Cerebellar nuclear complex (tissue), 1 donor: Measurements from ENCODE around the gene SF3A1.
"Not testable (repeated sequence)": the region's sequence is repeated elsewhere in the genome, so short reads cannot be mapped to it uniquely, and the experiment has no call there.

ENCODE experiments used
- DNase-seq, 2 experiments: peaks; one replicate each; lab custom pipeline; 2025; lab: John Stamatoyannopoulos, UW

The SF3A1 gene

DNA sequence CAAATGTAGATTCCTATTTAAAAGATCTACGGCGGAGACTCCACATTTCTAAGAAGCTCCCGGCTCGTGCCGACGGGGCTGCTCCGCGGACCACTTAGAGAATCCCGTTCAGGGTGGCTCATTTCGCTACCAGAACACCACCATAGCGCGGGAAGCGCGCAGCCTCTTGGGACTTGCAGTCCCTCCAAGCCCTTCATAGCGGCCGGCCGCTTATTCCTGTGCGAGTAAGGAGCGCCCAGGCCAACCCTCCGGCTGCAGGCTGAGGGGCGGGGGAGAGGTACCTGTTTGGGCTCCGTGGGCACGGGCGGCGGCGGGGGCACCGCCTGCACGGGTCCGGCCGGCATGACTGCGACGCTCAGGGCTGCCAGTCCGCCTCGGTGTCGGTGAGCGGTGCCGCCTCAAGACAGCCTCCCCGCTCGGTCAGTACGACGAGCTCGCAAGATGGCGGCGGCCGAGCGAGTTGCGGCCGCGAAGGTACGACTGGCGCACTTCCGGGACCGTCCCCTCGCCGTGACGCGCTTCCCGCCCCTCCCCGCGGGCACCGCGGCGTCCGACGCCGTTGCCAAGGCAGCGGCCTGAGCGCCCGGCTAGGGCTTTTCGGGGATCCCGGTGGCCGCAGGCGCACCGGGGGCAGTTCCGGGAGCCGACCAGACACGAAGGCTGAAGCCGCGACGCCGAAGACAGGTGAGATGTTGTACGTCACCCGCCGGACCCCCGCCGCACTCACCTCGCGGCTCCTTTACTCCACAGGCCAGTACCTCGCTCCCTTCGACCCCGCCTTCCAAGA lies at the start of gene SF3A1, which contains the start of gene CCDC157:
TSS of gene SF3A1 (minus strand) at position 446 of the 787 bp plus-strand sequence. CDS start at position 344, 102 bp downstream.
TSS of gene CCDC157 (plus strand) at position 559 of the 787 bp plus-strand sequence. CDS start 8,994 bp downstream, outside the sequence.
- peak in 1 of 2 experiments; percentile 64 for DNase-seq

DNA sequence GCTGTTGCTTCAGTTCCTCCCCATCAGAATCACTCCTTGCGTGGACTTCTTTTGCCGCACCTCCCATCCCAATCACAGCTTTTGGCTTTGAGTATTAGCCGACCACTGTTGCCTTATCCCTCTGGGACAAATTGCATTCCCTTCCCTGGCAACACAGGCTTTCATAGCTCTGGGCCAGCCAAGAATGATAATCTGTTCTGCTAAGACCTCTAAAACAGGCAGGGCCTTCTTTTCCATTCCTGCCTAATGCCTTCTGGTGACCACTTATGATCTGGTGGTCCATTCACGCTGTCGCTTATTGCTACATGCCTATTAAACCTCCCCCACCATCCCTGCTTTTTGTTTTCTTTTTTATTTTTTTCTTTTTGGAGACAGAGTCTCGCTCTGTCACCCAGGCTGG lies 49.7 kb upstream of the SF3A1 start:
- no peak for DNase-seq

DNA sequence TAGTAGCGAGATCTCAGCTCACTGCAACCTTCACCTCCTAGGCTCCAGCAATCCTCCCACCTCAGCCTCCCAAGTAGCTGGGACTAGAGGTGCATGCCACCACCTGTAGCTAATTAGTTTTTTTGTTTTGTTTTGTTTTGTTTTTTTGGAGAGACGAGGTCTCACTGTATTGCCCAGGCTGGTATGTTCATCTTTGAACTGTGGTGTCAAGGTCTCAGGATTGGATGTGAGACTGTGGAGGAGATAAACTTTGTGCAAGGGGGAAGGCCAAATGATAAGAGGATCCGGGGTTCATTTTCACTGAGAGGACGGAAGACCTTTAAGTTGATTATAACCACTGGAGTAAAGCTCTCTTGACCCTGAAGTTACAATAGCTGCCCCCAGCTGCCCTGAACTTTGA lies 49.0 kb upstream of the SF3A1 start:
- no peak for DNase-seq

DNA sequence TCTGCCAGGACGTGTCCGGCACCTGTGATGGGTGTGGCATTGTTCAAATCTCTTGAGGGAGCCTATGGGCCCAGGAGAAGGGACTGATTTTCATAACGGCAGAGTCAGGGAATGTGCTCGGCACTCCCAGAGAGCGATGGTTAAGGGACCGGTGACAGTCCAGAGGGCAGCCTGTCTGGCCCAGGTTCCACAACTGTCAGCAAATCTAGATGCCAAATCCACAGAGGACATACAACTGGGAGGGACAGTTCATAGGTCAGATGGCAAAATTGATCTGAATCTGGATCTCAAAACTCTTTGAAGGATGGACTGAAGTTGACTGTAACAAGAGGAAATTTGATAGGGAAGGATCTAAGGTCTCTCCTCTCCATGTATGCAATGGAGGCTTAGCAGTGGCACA lies 47.6 kb upstream of the SF3A1 start:
- no peak for DNase-seq

DNA sequence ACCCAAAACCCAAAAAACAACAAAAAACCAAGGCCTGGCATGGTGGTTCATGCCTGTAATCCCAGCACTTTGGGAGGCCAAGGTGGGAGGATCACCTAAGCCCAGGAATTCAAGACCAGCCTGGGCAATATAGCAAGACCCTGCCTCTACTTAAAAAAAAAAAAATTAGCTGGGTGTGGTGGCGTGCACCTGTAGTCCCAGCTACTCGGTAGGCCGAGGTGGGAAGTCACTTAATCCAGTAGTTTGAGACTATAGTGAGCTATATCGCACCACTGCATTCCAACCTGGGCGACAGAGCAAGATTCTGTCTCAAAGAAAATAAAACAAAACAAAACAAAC lies 46.0 kb upstream of the SF3A1 start:
- DNase-seq = not testable (repeated sequence)

DNA sequence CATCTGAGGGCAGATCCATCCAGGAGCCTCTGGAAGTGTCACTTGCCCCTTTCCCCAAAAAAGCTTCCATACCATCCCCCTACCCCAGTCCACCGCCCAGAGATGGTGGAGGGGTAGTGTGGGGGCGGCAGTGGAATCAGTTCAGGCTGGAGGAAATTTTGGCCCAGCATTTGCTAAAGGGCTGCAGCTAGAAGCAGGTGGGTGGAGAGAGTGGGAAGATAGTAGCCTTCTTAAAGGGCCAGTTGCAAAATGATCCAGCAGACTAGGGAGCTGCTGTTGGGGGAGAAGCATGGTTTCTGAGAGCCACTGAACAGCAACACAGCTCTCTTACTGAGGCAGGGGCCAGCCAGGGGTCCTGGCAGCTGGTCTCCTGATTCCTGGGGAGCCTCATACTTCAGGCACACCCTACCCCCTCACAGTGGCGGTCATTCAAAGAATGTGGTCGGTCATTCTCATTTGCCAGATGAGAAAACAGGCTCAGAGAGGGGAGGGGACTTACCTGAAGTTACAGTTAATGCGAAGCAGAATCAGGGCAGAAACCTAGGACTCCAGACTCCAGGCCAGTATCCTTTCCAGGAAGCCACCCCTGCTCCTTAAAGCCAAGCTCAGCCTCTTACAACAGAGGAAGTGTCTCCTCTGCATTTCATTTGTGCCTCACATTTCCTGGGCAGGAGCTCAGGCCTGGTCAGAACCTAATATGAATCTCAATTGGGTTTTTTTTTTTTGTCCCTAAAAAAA lies 45.5 kb upstream of the SF3A1 start:
- DNase-seq = no peak

- DNase-seq = not testable (repeated sequence)
These were observed 44.3 kb upstream of the SF3A1 start for GRCh38 chr22:30401024-30401423.

DNA sequence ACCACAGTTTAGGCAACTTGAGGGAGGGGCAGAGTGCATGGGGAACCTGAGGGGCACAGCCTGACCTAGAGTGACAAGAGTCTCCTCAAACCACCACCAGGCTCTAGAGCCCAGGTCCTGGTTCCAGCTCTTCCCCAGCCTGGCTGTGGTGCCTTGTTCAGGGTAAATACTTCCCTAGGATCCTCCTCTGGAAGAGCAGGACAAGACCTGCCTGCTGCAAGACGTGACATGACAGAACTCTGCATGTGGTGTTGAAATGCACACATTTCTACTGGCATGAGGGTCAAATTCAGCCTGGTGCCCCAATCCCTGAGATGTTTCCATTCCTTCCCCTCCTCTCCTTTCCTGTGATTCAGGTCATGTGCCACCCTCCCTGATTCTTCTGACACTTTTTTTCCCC lies 43.5 kb upstream of the SF3A1 start:
- no peak for DNase-seq

- DNase-seq = no peak
These were observed 43.0 kb upstream of the SF3A1 start for GRCh38 chr22:30399718-30400117.

GRCh38 chr22:30398685-30399680 lies 42.3 kb upstream of the SF3A1 start:
- no peak for DNase-seq

DNA sequence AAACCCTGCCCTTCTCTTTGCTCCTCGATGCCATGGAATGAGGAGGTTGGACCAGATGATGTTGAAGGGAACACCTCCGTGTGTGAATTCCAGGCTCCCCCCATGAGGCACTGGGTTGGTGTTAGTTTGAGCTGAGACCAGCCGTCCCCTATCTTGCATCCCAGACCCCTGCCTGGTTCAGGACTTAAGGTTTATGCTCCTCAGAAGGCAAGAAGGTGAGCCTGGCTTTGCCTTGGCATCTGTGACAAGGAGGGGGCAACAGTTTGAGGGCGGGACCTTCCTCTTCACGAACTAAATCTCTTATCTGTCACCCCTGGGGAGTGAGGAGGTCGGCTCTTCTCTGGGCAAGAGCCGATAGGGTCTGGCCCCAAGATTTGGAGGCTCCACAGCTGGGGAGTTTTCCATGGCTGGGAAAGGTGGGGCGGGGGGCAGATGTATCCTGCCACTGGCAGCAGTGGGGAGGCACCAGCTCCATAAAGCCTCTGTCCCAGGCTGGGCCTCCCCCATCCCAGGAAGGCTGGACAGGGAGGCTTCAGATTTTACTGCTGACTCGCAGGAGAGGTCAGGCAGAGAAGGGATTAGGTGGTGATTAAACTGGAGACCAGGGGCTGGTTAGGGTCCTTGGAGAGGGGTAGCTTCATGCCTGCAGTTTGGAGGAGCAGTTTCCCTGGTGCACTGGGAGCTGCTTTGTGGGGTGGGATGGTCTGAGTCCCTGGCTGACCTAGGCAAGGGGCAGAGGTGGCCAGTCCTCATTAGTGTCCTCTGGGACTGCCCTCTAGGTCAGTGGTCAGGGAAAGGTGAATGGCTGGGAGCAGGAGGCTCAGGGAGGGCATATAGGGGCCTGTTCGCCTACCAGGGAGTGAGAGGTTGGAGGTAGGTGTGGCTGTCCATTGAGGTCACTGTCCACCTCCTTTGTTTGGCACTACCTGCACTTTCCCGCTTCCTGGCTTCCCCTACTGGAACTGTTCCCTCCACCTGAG lies 41.3 kb upstream of the SF3A1 start:
- DNase-seq = no peak

DNA sequence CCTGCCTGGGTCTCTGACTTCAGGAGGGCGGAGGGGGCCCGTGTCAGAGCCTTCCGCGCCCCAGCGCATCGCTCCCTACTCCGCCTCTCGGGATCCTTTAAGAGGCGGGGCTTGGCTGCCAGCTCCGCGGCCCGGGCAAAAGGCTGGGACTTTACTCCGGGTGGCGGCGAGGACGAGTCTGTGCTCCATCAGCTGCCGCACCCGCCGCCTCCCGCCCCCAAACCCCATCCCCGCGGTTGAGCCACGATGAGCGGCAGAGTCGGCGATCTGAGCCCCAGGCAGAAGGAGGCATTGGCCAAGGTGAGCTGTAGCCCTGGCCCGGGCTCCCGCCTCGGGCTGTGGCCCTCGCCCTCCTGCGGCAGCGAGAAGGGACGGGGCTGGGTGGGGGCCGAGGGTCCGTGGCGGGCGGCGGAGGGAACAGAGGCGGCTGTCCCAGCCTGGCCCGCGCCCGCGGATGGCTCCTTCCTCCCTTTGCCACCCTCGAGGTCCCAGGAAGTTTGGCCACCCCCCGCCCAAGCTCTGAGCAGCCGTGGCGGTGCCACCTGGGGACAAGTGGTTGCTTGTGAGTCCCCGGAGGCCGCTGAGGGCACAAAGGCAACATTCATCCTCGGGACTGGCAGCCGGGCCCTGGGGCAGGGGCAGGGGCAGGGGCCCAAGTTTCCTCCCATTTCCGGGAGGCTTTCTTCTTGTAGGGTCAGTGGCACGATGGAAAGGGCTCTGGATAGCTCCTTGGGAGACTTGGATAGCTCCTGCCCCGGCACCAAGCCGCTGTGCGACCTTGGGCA lies 40.4 kb upstream of the SF3A1 start, which contains the start of gene SEC14L2:
TSS of gene SEC14L2 (plus strand) at position 148 of the 785 bp plus-strand sequence. CDS start at position 247, 99 bp downstream.
- DNase-seq = peak in 1 of 2 experiments; percentile 21

- no peak for DNase-seq
These were observed 37.2 kb upstream of the SF3A1 start for GRCh38 chr22:30393885-30394284.

DNA sequence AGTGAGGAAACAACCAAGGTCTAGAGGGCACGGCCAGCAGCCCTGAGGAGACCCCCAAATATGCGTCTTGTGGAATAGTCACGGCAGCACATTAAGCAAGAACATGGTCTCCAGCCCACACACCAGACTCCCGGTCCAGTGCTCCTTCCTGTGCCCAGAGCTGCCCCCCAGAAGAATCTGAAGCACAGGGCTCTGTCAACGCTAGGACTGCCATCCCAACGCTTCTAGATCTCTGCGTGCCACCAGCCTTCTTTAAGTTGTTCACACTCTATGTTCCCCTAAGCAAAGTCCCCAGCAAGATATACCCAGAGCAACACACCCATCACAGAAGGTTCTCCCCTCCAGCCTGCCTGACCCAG lies 36.6 kb upstream of the SF3A1 start:
- DNase-seq = no peak

- DNase-seq = no peak
These were observed 36.1 kb upstream of the SF3A1 start for GRCh38 chr22:30392661-30393321.

GRCh38 chr22:30390974-30391691 lies 34.4 kb upstream of the SF3A1 start:
- no peak for DNase-seq

DNA sequence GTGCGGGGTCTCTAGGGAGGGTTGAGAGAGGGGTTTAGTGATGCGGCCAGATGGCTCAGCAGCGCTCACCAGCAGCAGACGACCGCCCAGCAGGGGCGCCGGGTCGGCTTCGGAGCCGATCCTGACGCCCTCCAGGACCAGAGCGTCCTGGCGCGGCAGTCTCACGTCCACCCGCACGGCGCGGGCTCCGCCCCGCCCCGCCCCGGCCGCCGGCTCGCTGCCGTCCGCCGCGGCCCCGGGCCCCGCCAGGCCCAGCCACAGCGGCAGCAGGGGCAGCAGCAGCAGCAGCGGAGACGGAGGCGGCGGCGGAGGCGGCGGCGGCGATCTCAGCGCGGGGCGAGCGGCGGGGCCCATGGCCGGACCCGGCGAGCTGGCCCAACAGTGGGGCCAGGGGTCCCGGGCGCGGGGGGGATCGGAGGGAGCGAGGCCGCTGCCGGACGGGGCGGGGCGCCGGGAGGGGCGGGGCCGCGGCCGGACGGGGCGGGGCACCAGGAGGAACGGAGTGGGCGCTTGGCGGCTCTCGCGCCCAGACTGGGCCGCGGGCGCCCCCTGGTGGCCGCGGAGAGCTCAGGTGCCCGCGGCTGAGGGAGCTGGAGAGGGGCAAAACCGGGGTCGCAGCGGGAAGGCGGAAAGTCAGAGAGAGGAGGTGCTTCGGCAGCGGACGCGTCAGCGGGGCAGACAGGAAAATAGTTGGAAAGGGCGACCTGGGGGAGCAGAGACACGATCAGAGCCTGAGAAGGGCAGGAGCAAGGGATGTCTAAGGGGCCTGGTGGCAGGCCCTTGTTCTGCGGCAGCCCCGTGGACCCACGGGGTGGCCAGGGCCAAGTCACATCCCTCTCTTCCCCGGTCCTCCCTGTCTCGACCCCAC lies 30.5 kb upstream of the SF3A1 start, which contains the start of gene RNF215:
TSS of gene RNF215 (minus strand) at position 452 of the 868 bp plus-strand sequence. CDS start at position 354, 98 bp downstream.
- DNase-seq = peak in 1 of 2 experiments; percentile 63

GRCh38 chr22:30386608-30386959 lies 29.9 kb upstream of the SF3A1 start:
- DNase-seq = peak in 1 of 2 experiments; percentile 3
